A172 (cell line): Measurements from ENCODE around the gene LCMT1. TPM values are rescaled to one million over a fixed set of nuclear protein-coding genes. Genes with fewer than 3 reads are reported as not detected.
A peak's percentile ranks its signal among the peaks of the same experiment; 100 is the strongest.
"Not testable (repeated sequence)": the region's sequence is repeated elsewhere in the genome, so short reads cannot be mapped to it uniquely, and the experiment has no call there.

ENCODE experiments used
- DNase-seq: peaks from one replicate; pipeline ENCODE4 v3.0.0-alpha.2; 2015; ENCODE audit warnings: low spot score
- total RNA-seq: library from RNA; depleted of rRNA; stranded (reverse); fragments of >200 nt; shearing (Covaris generic); gene quantifications from 2 replicates; pipeline ENCODE4 v1.2.3, GENCODE V29; 2014; rRNA removed

LCMT1 gene
- total RNA-seq: 58.6 and 61.4 TPM in 2 replicates

GRCh38 chr16:25111403-25112166, at the start of gene LCMT1:
Gene LCMT1 (plus strand): TSS chr16:25111742. CDS start chr16:25111884, 142 bp downstream.
- peak; percentile 99 for DNase-seq

GRCh38 chr16:25063102-25063501, 48.4 kb upstream of the LCMT1 start:
- no peak for DNase-seq

GRCh38 chr16:25063865-25064264, 47.7 kb upstream of the LCMT1 start:
- peak; percentile 57 for DNase-seq

DNA sequence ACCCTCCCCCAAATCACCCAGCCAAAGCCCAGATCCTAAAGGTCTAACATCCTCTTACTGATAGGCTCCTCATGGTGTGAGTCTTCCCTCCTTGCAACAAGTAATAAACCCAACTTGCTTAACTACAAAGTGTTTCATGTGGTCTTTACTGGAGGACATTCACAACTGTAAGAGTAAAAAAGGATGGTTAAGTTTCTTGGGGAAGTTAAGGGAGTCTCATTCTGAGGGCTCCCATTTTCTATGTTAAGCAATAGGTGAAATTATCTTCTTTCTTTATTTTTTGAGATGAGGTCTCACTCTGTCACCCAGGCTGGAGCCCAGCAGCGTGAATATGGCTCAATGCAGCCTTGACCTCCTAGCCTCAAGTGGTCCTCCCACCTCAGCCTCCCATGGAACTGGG, 47.3 kb upstream of the LCMT1 start:
- not testable (repeated sequence) for DNase-seq

- no peak for DNase-seq
Measured at GRCh38 chr16:25064937-25065336, 46.6 kb upstream of the LCMT1 start.

DNA sequence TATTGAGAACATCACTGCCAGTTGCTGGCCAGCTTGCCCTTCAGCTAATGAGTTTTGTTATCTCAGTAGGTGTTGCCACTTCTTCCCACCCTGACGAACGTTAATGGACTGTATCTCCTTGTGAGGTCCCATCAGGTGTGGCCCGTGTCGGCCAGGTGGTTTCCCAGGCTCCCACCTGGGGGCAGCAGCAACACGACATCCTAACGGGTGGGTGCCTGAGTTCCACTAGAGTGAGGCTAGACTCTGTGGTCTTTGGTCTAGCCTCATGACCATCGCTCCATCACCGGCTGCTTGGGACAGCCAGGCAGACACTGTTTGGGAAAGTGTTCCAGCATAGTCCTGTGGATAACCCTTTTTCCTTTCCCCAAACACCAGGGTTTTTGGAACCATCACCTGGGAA, 45.6 kb upstream of the LCMT1 start:
- no peak for DNase-seq

DNA sequence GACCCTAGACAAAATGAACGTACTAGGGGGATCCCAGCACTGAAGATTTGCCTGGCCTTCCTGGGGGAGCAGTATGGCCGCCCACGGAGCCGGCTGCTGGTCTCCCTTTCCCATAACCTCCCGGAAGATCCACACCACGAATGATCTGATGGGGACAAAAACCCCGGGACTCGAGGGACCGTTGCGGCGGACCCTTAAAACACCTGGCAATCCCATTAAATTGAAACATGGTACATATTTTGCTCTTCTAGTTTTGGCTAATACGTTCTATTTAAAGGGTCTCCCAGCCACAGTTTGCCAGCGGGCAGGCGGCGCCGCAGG, 45.2 kb upstream of the LCMT1 start:
- no peak for DNase-seq

DNA sequence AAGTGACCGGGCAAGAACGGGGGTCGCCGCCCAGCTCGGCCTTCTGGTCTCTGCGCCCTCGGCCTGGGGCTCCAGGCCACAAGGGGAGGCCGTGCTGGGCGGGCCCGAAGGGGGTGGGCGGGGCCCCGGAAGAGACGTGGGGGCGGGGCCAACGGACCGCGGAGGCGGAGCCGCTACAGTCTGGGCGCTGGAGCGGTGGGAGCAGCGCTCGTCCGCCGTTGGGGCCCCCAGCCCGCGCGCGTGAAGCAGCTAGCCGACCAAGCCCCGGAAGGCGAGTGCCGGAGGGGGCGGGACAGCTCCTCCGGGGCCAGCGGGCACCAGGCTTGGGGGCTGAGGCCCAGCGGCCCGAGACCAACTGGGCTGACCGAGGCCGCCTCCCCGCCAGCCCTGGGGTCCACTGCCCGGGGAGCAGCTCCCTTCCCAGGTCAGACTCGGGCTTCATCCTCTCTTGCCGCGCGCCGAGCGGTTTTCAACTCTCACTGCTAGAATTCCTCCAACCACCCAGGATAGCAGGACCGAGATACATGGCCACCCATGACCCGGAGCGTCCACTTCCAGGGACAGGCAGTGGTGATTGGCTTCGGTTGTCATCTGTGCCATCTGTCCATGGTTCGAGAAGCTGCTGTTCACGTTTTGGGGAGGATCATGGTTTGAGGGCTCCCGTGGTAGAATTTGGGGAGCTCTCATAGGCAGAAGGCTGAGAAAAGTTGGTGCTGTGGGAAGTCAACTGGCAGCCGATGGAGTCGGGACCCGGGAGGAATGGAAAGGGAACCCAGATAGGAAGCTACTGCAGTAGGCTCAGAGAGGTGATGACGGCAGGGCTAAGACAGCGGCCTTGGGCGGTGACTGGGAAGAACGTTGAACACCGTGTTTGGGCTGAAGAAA, 44.6 kb upstream of the LCMT1 start:
- DNase-seq: peak; percentile 35

DNA sequence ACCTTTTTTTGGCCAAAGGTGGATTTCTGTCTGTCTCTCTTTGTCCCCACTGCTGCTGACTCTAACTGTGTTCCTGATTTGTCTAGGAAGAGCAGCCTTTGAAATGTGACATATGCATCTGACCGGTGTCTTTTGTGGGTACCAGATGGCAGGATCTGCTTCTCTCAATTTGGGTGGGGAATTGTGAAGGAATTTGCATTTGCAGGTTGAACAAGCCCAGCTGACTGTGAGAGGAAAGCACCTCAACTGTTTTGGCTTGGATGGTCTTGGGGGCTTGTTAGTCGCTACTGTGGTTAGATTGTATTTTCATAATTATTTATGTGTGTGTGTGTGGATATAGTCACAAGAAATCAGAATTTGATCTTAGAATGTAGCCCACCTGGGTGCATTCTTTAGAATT, 37.7 kb upstream of the LCMT1 start:
- DNase-seq: no peak

GRCh38 chr16:25078386-25078978, 33.1 kb upstream of the LCMT1 start:
- no peak for DNase-seq

GRCh38 chr16:25079637-25080378, 31.7 kb upstream of the LCMT1 start:
- DNase-seq: no peak

DNA sequence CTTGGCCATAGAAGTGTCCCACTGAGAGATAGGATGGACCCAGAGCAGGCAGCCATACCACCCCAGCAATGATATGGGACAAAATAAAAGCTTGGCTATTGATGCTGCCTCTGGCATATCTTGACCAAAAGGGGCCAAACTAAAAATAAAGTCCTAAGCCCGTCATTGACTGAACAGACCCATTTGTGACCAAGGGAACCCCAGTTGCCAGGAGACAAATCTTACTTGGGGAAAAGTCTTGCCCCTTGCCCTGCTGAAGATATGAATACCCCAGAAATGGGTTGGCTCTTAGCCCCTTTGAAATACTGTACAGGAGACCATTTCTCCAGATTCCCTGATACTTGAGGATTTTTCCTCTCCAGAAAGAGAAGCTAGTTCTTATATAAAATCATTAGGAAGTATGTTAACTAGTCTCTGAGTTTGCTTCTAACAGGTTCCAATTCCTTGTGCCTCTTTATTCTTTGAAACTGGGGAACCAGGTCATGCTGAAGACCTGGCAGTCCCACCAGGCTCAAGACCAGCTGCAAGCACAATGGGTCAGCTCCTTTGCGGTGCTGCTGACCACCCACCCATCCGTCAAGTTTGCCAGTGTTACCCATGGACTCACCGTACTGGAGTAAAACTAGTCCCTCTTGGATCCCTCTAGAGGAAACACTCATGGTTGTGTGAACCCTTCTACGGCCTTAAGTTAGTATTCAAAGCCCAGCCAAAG, 31.0 kb upstream of the LCMT1 start:
- no peak for DNase-seq

GRCh38 chr16:25081702-25082101, 29.8 kb upstream of the LCMT1 start:
- no peak for DNase-seq

GRCh38 chr16:25083065-25083464, 28.5 kb upstream of the LCMT1 start:
- no peak for DNase-seq

DNA sequence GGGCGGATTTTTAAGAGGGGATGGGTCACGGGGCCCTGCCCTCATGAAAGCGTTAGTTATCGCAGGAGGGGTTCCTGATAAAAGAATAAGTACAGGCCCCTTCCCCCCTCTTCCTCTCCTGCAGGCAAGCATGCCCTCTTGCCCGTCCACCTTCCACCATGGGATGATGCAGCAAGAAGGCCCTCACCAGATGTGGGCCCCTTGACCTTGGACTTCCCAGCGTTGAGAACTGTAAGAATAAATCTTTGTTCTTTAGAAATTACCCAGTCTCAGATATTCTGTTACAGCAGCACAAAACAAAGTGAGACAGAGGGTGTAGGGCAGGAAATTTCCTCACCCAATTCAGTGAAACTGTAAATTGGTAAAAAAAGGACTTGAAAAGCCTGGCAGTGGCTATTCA, 27.8 kb upstream of the LCMT1 start:
- DNase-seq: no peak

DNA sequence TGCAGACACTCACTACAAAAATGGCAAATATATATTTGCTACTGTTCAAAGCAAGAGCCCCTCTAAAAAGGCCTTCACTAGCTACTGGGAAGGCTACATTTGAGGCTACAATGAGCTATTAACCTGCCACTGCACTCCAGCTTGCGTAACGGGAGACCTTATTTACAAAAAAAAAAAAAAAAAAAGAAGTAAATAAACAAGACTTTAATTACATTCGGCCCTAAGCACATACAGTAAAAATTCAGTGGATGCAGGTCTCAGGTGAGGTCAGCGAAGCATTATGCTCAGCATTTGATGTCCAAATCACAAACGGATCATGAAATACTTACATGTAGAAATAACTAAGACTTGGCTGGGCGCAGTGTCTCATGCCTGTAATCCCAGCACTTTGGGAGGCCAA, 26.7 kb upstream of the LCMT1 start:
- DNase-seq: no peak

GRCh38 chr16:25087761-25088160, 23.8 kb upstream of the LCMT1 start:
- no peak for DNase-seq

DNA sequence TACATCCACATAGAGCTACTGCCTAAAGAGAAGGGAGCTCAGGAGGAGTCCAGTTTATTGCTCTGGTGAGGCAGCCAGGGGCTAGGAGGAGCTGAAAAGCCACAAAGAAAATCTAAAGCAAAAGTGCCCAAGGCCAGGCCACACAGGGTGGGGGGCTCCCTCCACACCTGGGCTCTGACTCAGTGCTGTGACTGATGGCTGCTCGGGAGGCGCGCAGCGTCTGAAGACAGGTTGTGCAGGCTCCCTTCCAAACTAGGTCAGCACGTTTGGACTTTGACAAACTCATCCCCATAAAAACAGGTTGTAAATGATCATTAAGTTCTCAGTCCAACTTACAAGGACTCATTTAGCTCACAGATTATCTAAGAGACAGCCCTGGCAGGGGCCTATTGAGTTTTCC, 22.2 kb upstream of the LCMT1 start:
- DNase-seq: no peak

GRCh38 chr16:25092441-25092840, 19.1 kb upstream of the LCMT1 start:
- no peak for DNase-seq

DNA sequence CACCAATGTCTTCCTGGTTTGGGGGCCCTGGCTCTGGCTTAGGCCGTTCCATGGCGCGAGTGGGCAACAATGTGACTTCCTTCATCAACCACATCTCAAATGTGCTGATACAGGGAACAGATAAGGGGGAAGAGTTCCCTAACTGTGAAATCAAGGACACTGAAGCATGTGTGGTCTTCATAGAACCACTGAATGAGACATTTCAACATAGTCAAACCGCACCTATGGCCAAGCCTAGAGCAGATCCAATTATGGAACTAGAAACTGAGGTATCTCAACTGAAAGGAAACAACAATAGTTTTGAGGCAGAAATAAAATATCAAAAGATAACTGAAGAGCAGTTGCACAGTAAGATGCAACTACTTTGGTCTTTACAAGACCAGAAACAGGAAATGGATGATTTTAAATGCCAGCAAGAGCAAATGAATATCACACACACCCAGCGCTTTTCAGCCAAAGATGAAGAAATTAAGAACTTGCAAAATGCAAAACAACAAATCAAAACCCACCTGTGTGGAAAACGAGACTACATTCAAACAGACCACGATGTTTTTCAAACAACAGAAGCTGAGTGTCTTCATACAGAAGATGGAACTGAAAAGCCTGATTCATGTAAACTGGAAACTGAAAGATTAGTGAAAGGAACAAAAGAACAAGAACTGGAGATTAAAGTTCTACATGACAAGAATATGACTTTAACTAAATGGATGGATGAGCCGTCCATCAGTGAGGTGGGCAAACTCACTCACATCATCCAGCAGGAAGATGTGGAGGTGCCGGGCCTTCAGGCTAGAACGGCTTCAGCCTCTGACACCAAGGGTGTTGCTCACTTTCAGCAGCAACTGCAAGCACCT, 18.1 kb upstream of the LCMT1 start:
- DNase-seq: no peak
